NCI-H146 treated with DMSO at 0.1 percent for 48 hours (cell line): Measurements from ENCODE around the gene PCDHA9.

ENCODE experiments used
- DNase-seq: peaks from one replicate; lab custom pipeline; 2025; ENCODE audit not compliant: unreplicated experiment; lab: John Stamatoyannopoulos, UW

The PCDHA9 gene

DNA sequence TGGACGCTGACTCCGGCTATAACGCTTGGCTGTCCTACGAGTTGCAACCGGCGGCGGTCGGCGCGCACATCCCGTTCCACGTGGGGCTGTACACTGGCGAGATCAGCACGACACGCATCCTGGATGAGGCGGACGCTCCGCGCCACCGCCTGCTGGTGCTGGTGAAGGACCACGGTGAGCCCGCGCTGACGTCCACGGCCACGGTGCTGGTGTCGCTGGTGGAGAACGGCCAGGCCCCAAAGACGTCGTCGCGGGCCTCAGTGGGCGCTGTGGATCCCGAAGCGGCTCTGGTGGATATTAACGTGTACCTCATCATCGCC, 29.0 kb downstream of the PCDHA9 start:
- no peak for DNase-seq

GRCh38 chr5:140881889-140882590, 33.9 kb downstream of the PCDHA9 start, which contains the start of gene PCDHA13:
PCDHA13 (plus strand) TSS chr5:140882124; CDS start chr5:140882269, 145 bp downstream.
- DNase-seq, result no peak

- DNase-seq, result no peak
These were observed 34.4 kb downstream of the PCDHA9 start for GRCh38 chr5:140882591-140882899.

DNA sequence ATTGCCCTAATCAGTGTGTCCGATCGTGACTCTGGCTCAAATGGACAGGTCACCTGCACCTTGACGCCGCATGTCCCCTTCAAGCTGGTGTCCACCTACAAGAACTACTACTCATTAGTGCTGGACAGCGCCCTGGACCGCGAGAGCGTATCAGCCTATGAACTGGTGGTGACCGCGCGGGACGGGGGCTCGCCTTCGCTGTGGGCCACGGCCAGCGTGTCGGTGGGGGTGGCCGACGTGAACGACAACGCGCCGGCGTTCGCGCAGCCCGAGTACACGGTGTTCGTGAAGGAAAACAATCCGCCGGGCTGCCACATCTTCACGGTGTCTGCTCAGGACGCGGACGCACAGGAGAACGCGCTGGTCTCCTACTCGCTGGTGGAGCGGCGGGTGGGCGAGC, 35.2 kb downstream of the PCDHA9 start:
- DNase-seq, result no peak

DNA sequence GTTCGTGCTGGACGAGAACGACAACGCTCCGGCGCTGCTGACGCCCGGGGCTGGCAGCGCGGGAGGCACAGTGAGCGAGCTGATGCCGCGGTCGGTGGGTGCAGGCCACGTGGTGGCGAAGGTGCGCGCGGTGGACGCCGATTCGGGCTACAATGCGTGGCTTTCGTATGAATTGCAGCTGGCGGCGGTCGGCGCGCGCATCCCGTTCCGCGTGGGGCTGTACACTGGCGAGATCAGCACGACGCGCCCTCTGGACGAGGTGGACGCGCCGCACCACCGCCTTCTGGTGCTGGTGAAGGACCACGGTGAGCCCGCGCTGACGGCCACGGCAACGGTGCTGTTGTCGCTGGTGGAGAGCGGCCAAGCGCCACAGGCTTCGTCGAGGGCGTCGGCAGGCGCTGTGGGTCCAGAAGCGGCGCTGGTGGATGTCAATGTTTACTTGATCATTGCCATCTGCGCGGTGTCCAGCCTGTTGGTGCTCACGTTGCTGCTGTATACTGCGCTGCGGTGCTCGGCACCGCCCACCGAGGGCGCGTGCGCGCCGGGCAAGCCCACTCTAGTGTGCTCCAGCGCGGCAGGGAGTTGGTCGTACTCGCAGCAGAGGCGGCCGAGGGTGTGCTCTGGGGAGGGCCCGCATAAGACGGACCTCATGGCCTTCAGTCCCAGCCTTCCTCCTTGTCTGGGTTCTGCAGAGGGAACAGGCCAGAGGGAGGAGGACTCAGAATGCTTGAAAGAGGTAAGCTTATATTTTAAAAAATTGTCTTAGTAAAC, 35.9 kb downstream of the PCDHA9 start:
- no peak for DNase-seq
